GM21737 (cell line): Measurements from ENCODE around the gene PPDPF.
A peak's percentile ranks its signal among the peaks of the same experiment; 100 is the strongest.
"Not testable (repeated sequence)": the region's sequence is repeated elsewhere in the genome, so short reads cannot be mapped to it uniquely, and the experiment has no call there.

Experiments
- ATAC-seq: cut with Tn5 transposase; IDR thresholded peaks from one replicate; pipeline ENCODE4 v1.9.1; 2021; ENCODE audit warnings: mild to moderate bottlenecking, moderate library complexity; ENCODE audit not compliant: unreplicated experiment

PPDPF gene, protein sequence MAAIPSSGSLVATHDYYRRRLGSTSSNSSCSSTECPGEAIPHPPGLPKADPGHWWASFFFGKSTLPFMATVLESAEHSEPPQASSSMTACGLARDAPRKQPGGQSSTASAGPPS

DNA sequence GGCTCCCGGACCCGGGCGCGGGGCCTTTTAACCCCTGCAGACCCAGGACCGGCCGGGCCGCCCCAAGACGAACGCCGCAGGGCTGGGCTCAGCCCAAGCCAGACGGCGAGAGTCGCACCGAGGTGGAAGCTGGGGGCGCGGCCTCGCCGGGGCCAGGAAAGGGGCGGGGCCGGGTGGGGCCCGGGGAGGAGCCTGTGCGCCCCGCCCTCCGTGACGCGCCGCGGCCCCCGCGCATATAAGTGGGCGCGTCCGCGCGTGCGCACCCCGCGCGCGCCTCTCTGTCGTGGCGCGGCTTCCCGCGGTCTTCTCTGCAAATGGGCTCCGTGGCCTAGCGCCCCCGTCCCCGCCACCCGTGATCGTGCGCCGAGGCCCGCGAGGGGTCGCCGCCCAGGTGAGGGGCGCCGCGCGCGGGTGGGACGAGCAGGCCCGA, at the start of gene PPDPF:
PPDPF (plus strand) TSS at position 262 of the 430 bp plus-strand sequence. CDS start 544 bp downstream, outside the sequence.
- peak; percentile 59 for ATAC-seq

DNA sequence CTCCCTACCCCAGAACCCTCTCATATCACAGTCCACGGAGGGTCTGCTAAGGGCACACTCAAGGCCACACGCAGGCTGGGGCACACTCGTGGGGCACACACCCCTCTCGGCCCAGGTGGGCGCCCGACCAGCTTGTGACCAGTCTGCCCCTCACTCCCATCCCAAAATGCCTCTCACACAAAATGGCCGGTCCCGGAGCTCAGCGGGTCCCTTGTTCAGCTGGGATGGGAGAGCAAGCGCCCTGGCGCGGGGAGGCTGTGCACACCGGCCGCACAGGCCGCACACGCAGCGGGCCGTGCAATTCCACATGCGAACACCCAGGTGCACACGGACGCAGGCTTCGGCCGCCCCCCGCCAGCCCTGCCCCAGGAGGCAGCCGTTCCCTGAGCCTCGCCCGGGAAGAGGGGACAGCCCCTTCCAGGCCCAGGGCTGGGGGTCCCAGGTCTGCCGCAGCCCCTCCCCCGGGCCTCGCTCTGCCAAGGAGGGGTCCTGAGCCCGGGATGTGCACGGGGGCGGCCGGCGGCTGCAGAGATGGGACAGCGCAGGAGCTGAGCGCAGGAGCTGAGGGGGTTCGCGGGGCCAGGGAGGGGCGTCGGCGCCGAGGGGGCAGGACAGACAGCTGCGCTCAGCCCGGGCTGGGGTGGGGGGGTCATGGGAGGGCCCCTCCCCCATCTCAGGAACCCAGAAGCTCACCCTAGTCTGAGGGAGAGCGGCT, 49.4 kb upstream of the PPDPF start:
- no peak for ATAC-seq

DNA sequence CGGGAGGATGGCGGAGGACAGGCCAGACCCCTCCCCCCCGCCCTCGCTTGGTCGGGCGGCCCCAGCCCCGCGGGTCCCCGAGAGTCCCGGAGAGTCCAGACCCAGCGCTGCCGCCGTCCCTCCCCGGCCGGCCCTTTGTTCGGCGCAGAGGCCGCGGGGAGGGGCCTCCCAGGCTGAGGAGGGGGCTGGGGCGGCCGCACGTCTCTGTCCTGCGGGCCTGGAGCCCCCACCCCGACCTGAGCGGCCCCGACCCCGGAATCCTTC, 48.9 kb upstream of the PPDPF start:
- ATAC-seq = no peak

DNA sequence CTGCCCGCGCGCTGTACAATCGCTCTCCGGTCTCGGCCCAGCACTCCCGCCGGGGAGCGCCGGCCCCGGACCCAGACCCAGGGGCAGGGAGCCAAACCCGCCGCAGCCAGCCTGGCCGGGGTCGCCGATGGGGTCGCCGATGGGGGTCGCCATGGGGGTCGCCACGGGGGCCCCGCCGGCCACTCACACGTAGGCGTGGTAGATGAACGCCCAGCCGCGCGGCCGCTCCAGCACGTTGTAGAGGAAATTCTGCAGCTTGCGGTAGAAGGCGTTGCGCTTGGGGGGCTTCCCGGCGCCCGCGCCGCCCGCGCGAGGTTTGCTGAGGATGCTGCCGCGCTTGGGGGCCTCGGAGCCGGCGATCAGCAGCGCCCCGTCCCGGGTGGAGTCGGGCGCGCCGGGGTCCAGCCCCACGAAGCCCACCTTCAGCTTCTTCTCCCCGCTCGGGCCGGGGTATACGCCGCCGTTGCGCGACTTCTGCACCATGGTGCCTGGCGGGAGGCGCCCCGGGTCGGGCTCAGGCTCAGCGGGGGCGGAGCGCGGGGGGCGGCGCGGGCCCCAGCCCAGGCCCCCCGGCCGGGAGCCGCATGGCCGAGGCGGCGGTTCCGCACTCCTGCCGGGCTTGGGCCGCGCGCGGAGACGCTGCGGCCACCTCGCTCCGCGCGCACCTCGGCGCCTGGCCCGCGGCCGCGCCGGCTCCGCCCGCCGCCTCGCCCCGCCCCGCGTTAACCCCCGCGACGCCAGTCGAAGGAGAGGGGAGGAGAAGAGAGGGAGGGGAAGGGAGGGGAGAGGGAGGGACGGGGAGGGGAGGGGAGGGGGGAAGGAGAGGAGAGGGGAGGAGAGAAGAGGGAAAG, 48.4 kb upstream of the PPDPF start, which contains the start of gene KCNQ2:
KCNQ2 (minus strand) TSS at position 675 of the 851 bp plus-strand sequence; CDS start at position 483, 192 bp downstream.
- ATAC-seq = no peak

DNA sequence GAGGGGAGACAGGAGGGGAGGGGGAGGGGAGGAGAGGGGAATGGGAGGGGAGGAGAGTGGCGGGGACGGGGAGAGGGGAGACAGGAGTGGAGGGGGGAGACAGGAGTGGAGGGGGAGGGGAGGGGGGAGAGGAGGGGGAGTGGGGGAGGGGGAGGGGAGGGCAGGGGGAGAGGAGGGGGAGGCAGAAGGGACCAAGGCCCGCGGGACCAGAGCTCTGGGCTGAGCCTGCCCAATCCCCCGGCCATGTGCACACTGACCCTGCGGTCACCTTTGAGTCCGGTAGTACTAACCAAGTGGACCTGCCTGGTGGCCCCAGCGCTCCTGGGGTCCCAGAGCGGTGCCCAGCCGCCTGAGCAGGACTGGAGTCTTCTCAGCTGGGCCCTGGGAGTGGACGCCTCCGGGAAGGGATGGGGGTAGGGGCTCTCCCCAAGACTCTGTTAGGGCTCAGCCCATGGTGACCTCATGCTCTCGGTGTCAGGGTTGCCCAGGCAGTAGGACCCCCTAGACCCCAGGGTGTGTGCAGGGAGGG, 47.6 kb upstream of the PPDPF start:
- no peak for ATAC-seq

DNA sequence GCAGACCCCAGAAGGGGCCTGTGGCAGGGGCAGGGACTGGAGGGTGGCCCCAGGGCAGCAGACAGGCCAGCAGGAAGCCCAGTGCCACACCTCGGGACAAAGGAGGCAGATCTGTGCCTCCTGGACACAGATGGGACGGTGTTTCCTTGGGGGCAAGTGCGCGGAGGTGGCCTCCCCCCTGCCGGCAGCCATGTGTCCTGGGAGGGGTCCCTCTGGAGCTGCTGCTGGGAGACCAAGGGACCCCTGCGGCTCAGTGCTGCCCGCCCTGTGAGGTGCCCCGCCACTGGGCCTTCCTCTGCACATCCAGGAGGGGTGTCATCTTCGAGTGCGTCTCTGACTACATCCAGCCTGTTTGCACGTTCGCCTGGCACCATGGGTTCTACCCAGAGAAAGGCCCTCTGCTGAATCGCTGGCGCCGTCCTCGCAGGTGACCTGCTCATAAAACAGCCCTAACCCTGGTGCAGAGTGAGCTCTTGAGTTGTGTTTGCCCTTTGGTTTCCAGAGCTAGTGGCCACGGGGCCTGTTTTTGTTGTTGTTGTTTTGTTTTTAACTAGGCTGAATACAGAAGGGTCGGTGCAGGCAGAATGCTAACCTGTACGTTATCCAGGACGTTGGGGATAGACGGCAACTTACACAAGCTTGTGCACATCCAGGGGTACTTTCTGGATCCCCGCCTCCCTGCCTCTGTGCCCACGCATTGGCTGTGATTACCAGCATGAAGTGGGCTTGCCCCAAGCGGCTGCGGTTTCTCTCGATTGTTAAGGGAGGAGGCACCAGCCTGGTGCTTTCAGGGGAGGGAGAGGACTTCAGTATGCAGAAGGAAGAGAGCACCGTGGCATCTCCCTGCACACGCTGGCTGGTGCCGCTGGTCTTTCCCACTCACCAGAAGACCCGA, 46.8 kb upstream of the PPDPF start:
- ATAC-seq = no peak

DNA sequence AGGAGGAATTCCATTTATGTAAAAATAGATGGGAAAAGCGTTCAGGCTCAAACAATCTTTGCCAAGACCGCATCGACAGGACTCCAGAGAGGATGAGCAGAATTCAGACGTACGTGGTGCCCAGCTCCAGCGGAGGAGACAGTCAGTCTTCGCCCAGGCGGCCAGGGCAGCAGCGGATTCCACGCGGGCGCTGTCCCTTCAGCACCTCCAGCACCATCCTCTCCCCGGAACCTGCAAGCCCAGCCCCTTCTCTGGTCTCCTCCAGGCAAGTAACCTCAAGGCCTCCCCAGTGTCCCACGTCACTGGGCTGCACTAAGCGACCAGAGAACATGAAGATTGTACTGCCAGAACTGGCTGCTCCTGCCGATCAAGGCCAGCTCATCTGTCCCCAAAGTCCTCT, 45.4 kb upstream of the PPDPF start:
- ATAC-seq = no peak

DNA sequence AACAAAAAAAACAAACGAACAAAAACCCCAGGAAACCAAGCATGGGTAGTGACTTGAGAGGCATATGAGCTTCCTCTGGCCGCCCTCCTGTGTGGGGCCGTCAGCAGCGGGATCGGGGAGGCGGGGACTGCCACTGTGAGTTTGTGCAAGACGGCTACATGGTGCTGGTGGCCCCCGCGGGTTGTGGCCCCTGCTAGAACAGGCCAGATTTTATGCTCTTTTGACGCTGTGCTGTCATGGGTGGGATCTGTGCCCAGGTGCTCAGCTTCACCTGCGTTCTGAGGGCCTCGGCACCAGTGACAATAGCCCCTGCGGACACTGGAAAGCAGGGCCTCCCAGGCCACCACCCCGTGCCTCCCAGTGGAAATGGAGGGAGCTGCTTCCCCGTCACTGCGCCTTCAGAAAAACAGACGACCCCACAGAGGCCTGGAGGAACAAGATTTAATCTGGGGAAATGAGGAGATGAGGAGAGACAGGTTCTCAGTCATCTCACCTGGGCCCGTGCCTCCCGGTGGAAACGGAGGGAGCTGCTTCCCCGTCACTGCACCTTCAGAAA, 43.4 kb upstream of the PPDPF start:
- ATAC-seq = no peak

DNA sequence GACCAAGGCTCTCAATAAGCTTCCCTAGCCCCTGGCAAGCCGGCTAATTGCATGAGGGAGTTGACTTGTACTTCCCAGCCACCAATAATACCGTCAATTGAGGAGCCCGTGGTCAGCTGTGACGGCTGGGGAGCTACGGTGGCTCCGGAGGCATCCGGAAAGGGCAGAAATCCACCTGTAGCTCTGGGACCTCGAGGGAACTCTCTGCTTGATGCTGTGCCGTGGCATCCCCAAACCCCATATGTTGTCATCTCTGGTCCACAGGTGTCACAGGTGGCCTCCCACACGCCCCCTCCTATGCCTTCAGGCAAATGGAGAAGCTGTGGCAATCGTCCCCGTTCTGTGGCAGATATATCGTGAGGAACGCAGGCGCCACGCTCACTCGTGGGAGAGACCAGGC, 42.6 kb upstream of the PPDPF start:
- no peak for ATAC-seq

DNA sequence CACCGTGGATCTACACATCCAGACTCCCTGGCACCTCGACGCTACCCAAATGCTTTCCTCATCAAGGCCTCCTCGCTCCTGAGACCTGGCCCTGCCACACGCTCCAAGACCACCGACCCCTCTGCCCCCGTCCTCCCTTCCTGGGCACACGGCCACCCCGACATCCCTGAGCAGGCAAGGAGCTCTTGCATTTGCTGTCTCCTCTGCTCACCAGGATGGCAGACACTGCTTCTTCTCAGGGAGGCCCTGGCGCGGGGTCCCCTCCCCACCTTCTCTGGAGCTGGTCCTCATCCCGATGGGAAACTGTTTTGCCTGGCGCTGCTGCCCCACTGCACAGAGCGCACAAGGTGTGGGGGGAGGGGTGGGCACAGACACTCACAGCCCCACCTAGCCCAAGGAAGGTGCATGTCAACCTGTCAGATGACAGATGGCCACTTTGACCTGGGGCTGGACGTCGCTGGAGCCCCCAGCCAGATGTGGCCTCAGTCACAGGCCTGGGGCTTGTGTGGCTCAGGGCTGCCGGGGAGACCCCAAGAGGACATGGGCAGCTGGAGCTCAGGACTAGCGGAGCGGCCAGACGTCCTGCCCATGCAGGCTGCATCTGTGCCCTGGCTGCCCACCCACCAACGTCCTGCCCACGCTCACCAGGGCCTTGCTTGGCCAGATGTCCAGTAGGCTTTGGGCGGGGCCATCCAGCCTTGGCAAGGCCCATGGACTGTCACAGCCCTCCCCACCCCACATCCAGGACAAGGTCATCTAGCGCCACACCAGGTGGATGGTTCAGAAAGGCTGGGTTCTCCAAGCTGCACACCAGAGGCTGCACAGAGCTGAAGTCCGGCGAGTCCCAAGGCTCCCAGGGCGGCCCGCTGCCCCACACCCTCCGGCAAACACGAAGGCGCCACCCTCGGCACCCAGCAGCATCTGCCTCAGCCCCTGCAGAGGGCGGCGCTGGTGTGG, 41.9 kb upstream of the PPDPF start:
- ATAC-seq = no peak

DNA sequence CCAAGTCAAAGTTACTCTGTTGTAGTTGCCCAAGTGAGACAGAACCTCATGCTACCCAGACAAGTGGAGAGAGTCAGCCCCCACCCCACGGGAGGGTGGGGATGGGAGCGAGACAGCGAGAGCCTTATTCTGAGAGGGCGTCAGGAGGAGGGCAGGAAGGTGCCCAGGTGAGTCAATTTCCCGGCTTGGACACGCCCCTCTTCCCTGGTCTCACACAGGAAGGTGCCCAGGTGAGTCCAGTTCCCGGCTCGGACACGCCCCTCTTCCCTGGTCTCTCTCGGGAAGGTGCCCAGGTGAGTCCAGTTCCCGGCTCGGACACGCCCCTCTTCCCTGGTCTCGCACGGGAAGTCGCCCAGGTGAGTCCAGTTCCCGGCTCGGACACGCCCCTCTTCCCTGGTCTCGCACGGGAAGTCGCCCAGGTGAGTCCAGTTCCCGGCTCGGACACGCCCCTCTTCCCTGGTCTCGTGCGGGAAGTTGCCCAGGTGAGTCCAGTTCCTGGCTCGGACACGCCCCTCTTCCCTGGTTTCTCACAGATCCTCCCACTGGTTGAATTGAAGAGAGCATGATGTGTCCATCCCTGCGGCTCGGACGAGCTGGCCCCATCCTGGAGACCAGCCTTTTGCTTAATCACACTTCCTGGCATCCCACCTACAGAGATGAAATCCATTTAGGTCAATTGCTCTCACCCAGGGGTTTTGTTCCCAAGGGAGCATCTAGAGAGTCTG, 40.7 kb upstream of the PPDPF start:
- ATAC-seq = not testable (repeated sequence)

DNA sequence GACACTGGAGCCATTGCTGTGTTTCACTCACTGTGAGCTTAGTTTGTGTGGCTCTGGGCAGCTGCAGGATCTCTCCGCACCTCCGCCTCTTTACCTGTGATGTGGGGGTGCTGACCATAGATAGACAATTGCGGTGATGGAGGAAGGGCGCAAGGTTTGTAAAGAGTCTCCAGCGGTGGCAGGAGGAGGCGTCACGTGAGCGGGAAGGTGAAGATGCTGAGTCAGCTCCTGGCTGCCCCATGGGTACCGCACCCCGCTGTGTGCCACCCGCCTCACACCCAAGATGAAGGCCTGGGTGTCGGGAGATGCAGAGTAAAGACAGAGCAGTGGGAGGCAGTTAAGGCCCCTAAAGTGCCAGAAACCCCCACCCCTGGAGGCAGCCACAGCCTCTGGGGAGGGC, 39.1 kb upstream of the PPDPF start:
- ATAC-seq = no peak

DNA sequence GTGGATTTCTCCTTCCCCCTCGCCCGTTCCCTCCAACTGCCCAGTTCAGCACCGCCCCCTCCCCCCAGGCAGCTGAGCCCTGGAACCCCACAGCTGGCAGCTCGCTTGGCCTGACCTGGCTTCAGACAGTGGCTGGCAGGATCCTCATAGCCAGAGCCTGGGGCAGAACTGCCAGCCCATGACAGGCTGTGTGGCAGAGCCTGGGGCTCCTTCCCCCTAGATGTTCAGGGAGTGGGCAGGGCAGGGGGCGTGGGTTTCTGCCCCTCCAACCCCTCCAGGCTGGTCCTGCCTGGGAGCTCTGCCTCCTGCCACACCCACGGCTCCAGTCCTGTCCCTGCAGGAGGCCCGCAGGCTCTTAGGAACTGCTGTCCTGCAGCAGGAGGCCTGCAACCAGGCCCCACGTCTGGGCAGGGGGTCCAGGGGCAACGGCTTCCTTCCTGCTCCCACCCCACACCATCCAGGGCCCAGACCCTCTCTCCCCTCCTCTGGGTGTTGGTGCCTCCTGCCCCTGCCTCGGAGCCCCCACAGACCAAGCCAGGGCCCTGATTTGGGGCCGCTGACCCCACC, 38.5 kb upstream of the PPDPF start:
- no peak for ATAC-seq

DNA sequence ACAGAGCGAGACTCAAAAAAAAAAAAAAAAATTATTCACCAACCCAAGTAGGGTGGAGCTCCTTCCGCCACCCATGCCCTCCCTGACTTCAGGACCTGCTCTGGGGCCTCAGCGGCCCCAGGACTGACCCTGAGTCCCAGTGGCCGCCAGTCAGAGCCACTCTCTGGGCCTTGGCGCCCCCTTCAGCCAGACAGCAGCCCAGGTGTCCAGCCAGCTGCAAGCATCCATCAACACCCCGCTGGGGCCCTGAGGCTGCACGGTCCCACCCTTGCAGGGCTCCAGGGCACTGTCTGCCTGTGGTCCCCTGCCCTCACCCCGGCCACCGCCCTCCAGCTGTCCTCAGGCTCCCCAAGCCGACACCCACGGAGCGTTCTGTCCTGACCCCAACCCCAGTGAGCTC, 36.7 kb upstream of the PPDPF start:
- no peak for ATAC-seq

DNA sequence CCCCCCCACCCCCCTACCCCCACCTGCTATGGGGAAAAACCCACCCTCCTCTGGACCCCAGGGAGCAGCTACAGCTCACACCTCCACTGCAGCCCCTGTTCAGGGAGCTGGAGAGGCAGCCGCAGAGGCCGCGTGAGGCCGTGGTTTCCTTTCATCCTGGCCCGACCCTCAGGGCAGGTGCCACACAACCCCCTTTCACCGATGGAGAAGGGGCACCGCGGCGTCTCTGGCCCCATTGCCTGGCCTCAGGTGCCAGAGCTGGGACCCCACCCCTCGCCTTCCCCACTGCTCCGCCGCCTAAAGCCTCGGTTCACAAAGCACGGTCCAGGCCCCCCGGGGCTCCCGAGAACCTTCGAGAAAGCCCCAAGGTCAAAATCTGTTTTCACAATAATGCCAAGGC, 36.3 kb upstream of the PPDPF start:
- no peak for ATAC-seq

DNA sequence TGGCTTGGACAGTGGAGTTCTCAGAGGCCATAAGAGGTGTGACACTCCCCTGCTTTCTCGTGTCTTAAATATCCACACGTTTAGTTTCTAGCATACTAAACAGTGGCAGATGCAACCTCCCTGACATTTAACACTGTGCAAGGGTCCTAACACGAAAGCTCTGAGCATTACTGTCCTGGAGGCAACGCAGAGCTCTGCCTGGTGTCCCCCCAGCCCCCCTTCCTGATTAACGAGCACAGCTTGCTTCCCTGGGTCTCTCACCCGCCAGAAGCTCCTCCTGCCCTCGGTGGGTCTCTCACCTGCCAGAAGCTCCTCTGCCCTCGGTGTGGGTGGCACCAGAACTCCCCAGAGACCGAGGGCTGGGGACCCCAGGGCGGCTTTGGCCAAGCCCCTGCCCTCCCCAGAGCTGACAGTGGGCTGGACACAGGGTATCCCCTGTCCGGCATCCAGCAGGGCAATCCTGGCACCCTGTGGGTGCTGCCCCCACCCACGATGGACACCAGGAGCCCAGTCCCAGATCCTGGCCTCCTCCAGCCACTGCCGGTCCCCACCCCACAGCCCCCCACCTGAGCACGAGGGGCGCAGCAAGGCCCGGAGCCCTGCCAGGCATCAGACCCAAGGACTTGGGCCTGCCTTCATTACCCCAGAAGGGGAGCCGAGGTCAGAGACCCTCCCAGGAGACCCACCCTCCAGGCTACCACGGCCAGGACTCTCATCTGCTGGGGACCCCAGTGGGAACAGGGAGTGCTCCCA, 35.7 kb upstream of the PPDPF start:
- no peak for ATAC-seq

DNA sequence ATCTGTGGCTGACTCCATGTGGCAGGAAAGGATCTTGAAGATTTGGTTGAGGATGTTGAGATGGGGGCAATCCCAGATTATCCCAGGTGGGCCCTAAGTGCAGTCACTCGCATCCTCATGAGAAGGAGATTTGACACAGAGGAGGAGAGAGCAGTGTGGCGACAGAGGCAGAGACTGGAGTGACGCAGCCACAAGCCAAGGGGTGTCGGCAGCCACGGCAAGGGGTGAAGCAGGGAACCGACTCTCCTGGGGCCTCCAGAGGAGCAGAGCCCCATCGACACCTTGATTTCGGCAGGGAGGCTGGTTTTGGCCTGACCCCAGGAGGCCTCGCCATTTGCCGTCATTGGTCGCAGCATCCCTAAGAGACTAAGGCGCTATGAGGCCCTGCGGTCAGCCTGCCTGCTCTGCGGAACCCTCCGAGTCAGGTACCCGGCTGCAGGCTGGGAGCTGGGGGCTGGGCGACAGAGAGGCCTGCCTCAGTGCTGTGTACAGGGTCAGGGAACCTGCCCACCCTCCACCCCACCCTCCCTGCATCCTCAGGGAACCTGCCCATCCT, 34.2 kb upstream of the PPDPF start:
- no peak for ATAC-seq
